ENCODE data around the gene DHRS7B.
"Not testable (repeated sequence)": the region's sequence is repeated elsewhere in the genome, so short reads cannot be mapped to it uniquely, and the experiment has no call there.

DHRS7B gene

DNA sequence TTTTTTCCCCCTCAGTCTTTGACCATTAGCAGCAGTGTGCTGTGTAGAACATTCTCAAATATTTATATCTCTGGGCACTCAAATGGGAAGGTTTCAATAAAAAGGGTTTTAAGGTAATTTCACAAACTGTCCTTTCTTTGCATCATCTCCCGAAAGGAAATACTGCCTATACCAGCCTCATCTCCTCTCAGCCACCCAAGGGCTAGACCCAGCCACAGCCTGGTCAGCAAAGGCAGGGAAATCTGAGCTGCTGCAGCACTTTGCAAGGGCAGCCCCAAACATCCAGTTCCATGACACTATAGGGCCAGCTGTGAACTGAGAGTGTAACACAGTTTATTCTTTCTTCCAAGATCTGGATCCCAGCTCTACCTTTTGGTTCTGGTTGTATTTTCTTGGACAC is 58.3 kb downstream of the DHRS7B start:
- DNase-seq = no peak

DNA sequence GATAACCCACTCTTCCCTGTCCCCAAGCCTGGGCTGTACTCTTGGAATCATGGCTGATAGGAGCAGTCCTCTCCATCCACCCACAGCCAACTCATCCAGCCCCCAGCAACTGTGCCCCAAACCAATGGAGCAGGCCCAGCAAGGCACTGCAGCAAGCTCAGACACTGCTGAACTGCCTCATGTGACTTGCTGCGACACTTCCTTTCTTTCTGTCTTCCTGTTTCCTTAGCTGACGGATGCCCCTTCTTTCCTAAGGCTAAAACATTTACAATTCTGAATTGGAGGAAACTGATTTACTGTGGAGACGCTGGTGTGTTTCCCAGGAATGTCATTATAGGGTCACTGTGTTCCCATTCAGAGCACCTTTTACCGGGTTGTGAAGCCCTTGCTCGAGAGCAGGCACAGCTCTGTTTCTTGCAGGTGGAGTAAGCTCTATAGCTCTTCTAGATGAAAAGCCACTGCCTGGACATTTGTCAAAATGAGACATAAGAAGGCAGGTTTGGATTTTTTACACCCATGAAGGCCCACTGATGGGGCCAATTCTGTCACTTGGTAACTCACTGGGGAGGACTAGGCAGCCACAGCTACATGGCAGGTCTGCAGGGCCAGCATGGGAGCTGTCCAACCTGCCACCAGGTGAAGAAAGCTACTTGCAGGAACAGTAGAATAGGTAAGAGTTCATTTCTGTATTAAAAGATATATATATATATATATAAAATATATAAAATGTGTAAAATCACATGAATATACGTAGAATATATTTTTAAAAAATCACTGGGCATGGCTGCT is 59.8 kb downstream of the DHRS7B start:
- no peak for DNase-seq

DNA sequence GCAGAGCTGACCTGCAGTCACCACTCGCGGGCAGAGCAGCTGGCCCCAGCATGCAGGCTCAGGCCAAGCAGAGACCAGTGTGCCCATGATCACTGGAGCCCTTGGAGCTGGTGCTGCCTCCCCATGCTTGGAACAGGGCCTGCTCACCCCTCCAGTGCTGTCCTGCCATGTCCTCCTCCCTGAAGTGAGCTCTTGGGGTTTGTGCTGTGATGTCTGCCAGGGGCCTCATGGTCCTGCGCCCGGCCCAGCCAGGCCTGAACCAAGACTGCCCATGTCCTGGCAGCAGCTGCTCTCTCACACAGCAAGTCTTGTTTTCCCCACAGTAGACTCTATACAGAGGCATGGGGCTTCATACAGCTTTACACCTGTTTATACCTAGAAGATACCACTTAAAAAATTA is 62.6 kb downstream of the DHRS7B start:
- no peak for DNase-seq

DNA sequence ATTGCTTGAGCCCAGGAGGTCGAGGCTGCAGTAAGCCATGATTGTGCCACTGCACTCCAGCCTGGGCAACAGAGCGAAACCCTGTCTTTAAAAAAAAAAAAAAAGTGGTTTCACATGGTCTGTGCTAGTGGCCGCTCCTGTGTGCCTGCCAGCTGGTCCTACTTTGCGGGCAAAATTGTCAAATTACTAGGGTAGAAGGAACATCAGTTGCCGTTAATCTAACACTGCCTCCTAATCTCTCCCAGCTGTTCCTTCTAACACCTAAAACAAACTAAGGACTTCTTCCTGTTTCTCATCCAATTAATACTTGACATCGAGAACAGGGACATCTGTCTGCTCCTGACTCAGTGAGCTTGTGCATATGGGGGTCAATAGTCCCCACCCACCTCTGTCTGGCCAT is 63.3 kb downstream of the DHRS7B start:
- DNase-seq = no peak

DNA sequence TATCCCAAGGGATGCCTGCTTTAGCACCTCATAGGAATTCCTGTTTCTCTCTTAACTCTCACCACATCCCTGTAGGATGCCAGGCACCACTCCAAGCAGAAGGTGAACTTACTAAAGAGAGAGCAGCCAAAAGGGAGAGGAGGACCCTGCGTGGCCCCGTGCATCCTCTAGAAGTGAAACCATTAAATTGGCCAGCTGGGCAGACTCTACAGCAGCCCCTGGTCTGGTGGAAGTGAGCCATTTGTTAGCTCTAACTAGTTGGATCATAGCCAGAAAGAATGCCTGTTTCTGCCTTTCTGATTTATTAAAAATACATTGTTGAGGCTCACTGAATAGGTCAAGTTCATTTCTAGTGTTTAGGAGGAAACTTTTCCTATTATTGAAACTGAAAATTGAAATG is 64.9 kb downstream of the DHRS7B start:
- DNase-seq = no peak

DNA sequence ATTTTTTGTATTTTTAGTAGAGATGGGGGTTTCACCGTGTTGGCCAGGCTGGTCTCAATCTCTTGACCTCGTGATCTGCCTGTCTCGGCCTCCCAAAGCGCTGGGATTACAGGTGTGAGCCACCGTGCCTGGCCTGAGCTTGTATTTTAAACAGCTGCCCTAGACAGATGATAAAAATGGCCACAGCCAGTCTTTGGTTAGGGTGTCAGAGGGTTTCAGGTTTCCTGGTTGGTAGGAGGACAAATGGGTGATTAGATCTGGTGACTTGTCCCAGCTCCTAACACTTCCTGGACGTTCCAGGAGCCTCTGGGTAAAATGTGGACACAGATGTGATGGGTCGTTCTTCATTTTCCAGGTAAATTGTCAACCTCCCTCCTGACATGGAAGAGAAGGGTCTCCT is 65.7 kb downstream of the DHRS7B start:
- DNase-seq = not testable (repeated sequence)

DNA sequence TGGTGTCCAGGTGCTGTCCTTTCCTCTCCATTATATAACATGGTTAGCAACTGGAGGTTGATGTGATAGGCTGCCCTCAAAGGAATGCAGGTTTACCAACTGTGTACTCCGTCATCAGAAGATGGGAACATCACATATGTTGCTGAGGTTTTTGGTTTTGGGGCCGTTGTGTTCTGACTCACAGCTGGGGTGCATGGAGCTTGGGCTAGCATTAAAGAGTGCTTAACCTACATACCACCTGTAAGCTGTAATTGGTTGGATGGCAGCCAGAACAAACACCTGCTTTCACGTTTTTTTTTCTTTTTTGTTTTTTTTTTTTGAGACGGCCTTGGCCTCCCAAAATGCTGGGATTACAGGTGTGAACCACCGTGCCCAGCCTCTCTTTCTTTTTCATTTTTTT is 66.3 kb downstream of the DHRS7B start:
- no peak for DNase-seq

DNA sequence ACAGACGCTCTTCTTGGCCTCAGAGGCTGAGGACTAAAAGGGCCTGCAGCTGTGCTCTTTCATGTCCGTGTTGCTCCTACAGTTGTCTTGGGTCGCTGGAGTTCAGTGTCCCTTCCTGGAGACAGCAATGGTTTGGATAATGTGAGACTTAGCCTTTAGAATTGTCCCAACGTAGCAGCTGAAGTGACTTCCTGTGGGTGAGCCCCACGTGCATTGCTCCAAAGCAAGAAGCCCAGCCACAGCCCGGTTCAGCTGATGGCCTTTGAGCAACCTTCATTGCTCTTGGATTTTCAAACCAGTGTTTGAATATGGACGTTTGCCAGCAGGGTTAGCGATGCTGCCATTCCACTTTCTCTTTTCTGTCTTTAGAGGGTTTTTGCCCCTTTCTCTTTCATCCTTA is 67.5 kb downstream of the DHRS7B start:
- no peak for DNase-seq

DNA sequence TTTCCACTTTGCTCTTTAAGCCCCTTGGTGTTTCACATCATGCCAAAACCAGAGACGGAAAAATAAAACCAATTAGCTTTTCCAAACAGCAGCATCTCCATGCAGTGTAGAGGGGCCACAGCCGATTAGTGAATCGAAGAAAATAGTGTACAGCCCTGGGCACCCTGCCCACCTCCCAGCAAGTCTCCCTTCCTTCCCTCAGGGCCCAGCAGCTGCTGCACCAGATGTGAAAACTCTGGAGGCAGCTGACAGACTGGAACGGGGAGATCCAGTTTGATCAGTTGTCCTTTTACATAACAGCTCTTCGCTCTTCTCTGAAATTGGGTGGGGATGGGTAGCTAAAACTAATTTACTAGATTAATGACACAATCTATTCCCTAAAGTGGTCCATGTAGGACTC is 67.9 kb downstream of the DHRS7B start:
- no peak for DNase-seq

DNA sequence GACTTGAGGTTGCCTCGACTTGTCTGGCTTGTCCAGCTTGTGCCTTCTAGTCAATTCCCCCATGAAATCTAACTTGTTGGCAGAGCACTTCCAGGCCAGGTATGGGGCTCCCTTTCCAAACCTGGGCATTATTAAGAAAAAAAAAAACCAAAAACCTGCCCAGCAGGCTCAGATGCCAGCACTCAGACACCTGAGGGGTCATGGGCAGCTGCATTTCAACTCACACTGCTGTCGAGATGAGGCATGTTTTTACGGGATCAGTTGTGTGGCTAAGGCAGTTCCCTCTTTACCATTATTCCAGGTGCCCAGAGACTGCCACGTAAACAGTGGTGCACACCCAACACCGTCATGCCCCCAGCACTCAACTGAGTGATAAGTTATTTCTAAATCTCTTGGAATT is 69.4 kb downstream of the DHRS7B start:
- no peak for DNase-seq

DNA sequence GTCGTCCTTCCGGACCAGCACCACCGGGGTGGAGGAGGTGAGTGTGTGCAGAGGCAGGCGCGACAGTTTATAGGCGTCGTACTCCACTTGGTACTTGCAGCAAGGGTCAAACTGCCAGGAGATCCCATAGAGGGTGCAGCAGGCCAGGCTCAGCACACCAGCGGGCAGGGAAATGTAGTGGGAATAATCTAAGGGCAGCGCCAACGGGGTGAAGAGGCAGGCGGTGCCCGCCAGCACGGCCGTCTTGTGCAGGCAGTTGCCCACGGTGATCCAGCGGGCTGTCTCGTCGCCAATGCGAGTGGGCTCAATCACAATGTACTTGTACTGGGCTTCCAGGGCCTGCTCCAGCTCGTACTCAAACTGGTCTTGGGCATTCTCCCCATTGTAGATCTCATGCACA is 71.6 kb downstream of the DHRS7B start:
- DNase-seq = no peak

DNA sequence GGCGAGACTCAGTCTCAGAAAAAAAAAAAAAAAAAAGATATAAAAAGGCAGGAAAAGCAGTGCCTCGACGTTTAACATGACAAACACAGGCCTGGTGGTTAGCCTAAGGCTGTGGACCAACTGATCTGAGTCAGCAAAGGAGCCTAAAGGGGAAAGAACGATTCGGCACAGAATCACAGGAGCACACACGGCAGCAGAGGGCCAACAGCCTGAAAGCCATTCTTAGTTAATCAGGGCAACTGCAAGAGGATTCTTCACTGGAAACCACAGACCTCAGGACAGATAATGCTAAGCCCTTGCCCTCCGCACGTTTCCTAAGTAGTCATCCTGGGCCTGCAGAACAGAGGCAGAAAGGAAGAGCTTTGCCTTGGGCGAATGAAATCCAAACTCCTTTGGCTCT is 72.5 kb downstream of the DHRS7B start:
- DNase-seq = no peak

DNA sequence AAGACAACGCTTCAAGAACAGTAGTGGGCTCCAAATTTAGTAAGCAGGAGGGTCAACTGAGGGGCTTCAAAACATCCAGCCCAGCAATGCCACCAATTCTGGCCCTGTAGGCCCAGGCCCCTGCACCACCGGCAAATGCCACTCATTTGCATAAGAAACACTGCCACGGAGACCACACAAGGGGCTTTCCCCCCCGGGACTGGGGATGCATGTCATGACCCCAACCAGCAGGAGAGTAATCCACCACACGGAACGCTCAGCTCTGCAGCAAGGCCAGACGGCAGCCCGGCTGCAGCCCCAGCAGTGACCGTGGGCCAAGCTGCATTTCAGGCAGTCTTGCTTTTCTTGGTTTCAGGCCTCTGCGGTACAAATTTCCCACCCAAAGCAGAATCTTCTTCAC is 73.1 kb downstream of the DHRS7B start:
- no peak for DNase-seq

DNA sequence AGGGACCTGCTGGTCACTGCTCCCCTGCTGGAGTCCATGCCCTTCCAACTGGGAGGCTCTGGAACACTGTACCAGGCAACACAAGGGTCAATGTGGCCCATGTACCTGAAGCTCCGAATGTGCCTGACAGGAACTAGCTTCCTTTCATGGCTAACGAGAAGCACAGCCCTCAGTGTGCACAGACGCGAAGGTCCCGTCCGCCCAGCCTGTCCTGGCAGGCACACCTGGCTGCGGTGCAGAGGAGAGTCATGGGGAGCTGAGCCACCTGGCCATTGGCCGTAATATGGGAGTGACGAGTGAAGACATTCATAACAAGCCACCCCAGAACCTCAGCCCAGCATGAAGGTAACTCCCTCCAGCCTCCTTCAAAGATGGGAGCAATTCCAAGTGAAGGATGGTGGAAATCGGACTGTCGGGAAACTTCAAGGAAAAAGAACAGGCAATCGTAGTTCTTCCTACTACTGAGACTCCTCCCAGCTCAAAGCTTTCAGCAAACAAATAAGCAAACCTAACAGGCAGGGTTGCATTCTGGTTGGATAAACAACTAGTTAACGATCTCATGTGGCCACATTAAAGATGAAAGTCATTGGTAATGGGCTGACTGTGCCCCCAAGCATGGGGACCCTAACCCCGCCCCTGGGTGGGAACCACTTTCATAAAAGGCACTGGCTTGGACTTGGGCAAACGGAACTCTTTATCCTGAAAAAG is 74.0 kb downstream of the DHRS7B start:
- no peak for DNase-seq

DNA sequence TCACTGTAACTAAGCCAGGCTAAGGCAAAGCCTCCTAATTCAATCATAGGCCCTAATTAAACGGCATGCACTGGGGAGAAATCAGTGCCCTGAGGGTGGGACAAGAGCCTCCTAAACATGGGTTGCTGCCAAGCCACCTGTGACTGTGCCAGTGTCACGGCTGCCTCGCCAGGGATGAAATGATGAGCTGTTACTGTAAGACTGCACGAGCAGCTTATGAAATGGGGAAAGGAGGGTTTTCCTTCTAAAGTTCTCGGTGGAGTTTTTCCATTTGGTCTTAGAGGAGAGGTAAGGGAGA is 74.5 kb downstream of the DHRS7B start:
- no peak for DNase-seq

DNA sequence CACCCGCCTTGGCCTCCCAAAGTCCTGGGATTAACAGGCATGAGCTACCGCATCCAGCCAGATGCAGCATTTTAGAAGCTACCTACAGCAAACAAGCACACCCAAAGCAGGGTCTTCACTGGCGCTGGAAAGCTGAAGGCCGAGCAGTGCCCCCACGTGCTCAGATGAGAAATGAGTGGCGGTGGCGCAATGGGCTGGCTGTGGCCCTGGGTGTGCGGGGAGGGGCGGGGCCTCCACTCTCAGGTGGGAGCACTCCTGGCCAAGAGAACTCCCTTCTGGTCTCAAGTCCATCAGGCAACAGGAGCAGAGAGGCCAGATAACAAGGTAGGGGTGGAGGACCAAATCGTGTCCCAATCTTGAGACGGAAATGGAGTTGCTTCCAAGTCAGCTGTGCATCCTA is 75.1 kb downstream of the DHRS7B start:
- DNase-seq = no peak

DNA sequence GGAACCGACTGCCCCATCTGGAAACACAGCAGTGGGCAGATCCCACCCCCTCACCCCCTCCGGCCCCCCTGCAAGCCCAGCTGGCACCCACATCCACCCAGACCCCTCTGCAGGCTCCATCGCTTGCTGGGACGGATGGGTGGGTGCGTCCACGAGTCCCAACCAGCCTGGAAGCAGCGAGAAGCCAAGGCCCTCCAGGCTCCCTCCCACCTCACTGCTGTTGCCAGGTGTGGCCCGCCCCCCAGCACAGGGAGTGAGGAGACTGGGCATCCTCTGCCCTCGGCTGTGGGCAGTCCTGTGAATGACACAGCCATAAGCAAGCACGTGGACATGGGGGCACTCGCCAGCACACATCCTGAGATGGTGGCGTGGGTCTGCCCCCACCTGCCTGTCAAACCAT is 75.7 kb downstream of the DHRS7B start:
- no peak for DNase-seq

DNA sequence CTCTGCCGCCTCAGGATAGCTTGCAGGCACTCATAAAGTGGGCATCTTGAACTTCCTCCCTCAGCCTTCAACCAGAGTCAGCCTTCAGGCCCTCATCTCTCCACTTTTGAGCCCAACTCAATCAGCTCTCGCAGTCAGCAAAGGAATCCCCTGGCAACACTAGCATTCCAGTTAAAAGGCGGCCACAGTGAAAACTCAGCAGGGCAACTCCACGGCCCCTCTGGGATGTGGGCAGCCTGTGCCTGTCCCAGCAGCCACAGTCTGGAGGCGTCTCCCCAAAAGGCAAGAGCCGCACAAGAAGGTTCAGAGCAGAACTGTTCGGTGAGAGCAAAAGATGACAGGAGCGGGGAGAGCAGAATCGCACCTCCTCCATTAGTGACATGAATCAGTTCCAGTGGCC is 78.2 kb downstream of the DHRS7B start:
- DNase-seq = no peak

DNA sequence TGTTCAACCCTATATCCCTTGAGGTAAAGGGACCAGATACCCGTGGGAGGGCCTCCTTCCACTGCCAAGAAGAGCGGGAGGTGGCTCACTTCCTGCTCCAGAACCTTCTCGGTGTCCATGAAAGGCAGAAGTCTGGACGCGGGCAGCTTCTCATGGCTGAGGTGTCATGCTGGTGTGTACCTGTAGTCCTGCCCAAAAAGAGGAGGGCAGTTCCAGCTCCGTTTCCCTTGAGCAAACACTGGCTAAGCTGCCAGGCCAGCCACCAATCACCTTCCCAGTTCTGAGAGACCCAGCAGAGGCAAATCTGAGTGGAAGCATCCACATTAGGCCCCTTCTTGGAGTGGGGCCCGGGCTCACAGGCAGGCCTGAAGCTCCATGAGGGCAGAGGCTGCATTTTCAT is 81.6 kb downstream of the DHRS7B start:
- DNase-seq = no peak

DNA sequence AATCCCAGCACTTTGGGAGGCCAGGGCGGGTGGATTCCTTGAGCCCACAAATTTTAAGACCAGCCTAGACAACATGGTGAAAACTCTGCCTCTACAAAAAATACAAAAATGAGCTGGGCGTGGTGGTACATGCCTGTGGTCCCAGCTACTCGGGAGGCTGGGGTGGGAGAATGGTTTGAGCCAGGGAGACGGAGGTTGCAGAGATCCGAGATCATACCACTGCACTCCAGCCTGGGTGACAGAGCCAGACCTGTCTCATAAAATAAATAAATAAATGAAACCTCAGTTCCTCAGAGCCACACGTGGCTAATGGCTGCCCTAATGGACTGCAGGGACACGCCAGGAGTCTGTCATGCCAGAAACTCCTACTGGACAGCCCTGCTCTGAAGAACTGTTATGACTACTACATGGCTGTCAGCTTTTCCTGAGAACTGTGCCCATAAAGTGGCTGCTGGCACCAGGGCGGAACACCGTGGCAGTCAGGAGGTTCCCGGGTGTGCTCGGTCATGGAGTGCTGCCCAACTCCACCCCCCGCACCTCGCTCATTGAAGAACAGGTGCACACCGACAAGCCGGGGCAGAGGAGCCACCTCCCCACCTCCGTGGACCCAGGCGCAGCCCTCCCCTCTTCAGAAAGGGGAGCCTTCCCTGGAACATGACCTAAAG is 82.9 kb downstream of the DHRS7B start:
- peak; percentile 1 for DNase-seq

DNA sequence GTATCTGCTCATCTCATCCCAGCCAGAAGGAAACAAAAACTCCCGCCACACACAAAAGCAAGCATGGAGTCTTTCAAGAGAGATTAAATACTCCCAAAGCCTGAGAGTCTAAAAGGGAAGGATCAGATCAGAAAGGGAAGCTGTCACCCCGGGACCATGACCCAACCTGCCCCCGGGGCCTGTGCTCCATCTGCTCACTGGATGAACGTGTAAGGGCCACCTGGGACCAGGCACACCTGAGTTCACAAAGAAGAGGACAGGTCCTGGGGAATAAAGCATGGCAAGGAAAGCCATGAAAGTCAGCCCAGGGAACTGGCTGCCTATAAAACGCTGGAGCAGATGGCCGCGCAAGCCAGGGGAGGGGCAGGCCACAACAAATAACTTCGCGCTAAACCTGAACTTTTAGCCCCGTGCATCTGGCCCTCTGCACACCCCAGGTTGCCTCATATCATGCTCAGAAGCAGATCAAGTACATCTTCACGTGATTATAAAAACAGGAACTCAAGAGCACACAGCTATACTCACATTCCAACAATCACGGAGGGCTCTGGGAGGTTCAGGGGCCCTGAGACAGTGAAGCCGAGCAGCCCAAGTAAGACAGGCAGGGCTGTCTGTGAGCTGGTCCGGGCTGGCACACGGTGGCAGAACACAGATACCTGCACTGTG is 83.8 kb downstream of the DHRS7B start:
- DNase-seq = no peak

DNA sequence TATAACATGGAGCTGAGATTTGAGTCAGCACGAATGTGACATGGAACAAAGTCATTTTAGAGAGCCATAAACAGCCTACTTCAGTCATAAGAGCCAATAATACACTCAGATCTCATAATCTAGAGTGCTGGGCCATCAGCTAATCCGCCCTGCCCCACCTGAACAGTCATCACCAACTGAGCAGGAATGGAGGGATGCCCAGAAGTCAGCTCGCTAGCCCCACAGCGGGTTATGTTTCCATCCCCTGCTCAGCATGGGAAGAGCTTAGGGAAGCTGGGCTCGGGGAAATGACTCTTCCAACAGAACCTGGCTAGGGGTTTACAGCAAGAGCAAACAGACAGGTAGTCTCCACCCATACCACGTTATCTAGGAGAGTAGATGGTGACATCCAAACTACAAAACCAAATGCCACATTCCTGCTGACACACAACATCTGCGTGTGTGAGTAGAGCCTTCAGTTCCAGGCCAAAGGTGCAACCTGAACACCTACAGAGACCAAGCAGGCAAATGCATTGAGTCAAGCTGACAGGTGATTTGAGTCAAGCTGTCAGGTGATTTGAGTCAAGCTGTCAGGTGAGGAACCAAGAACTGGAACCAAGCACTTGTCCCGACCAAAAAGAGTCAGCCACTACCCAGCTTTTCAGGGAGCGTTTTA is 85.2 kb downstream of the DHRS7B start:
- DNase-seq = no peak

Data from kidney glomerular epithelial cell (primary cell).